Thyroid gland (tissue), 4 donors: ENCODE measurements around the gene TRIM7. TPM values are rescaled to one million over a fixed set of nuclear protein-coding genes. Genes with fewer than 3 reads are reported as not detected.

ENCODE experiments used
- DNase-seq, 2 donors: peaks; one replicate each; pipeline ENCODE4 v3.0.0-alpha.2; 2019
- H3K27ac ChIP-seq, 3 donors: fragments of 200-600 bp; sonication (generic); 1 replicate in 2 of 3; 2 replicates in 1 of 3; pipeline ENCODE4 v1.5.1; 2016 to 2019; ENCODE audit warnings: mild to moderate bottlenecking in 1 of 3, moderate library complexity in 1 of 3
- H3K27me3 ChIP-seq: fragments of 200-600 bp; sonication (generic); one replicate; pipeline ENCODE4 v1.5.1; 2019
- H3K36me3 ChIP-seq, 2 donors: fragments of 200-600 bp; sonication (generic); one replicate each; pipeline ENCODE4 v1.5.1; 2016 to 2019
- H3K4me1 ChIP-seq, 2 donors: fragments of 200-600 bp; sonication (generic); one replicate each; pipeline ENCODE4 v1.5.1; 2017 to 2019
- H3K4me3 ChIP-seq, 3 donors: fragments of 200-600 bp; sonication (generic); replicated peaks in 1 of 3; 1 replicate in 2 of 3; 2 replicates in 1 of 3; pipeline ENCODE4 v1.5.1; 2016; ENCODE audit warnings: mild to moderate bottlenecking in 1 of 3
- H3K9me3 ChIP-seq: fragments of 200-600 bp; sonication (generic); one replicate; pipeline ENCODE4 v1.5.1; 2017
- POLR2A ChIP-seq, 2 donors: fragments of 450-650 bp; IDR thresholded peaks; one replicate each; pipeline ENCODE4 v1.6.1; 2017; ENCODE audit warnings: antibody characterized with exemption in 2 of 2, mild to moderate bottlenecking in 2 of 2, moderate library complexity in 1 of 2
- WGBS, 2 donors: methylation state at CpG; one replicate each; pipeline ENCODE4 v1.1.5; 2017; 5-methylcytosine and 5-hydroxymethylcytosine counted together
- intact Hi-C: fragments of 100-400 bp; cut with DNase I; formaldehyde crosslinking; loops from one replicate; pipeline ENCODE4 v1.15.1; 2023
- total RNA-seq, 4 donors: library from RNA; depleted of rRNA; stranded (reverse); fragments of >200 nt; gene quantifications; one replicate each; pipeline ENCODE4 v1.2.3, GENCODE V29; 2016
- TF ChIP-seq, protein P1 (sequence below), 6 experiments: fragments of 200-600 bp in 3 of 6; fragments of 450-650 bp in 3 of 6; sonication (generic) in 3 of 6; IDR thresholded peaks; one replicate each; pipeline ENCODE4 v1.5.1; 2016 to 2019; ENCODE audit warnings: antibody characterized with exemption in 6 of 6, mild to moderate bottlenecking in 2 of 6, inconsistent platforms in 1 of 6, moderate library complexity in 1 of 6

The TRIM7 gene
- total RNA-seq, 4 donors from 2014 or later: 12.3 to 14.2 (median 13.0) TPM

DNA sequence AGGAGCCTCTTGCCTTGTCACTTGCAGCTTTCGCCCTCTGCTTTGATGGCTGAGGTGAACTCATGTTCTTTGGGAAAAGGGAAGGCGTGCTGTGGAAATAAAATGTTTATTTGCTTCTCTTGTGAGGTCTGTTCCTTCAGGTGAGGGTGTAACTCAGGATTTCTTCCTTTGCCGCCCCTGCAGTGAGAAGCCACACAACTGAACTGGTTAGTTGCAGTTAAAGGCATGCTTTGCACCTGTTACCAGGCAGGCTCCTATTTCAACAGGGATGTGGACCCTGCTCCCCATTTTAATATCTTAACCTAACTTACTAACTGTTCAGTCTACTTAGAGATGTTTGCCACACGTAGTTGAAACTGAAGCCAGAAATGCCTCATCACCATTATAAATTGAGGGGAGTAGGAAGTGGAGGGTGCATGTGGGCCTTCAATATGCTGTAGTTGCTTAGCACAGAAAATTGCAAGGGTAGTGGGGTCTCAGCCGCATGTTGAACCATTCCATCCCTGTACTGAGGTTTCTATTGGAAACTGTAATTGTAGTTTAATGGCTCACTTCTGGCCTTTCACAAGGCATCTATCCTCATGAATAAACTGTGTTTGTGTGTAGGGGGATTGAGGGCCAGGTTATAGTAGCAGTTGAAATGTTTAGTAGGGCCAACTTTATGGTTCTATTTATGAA, 30.8 kb upstream of the TRIM7 start:
- no peaks in the 10 kb centered on the region for H3K9me3 ChIP-seq
- H3K4me3 ChIP-seq: no peak overlapping the region
- TF ChIP-seq, protein P1, sequence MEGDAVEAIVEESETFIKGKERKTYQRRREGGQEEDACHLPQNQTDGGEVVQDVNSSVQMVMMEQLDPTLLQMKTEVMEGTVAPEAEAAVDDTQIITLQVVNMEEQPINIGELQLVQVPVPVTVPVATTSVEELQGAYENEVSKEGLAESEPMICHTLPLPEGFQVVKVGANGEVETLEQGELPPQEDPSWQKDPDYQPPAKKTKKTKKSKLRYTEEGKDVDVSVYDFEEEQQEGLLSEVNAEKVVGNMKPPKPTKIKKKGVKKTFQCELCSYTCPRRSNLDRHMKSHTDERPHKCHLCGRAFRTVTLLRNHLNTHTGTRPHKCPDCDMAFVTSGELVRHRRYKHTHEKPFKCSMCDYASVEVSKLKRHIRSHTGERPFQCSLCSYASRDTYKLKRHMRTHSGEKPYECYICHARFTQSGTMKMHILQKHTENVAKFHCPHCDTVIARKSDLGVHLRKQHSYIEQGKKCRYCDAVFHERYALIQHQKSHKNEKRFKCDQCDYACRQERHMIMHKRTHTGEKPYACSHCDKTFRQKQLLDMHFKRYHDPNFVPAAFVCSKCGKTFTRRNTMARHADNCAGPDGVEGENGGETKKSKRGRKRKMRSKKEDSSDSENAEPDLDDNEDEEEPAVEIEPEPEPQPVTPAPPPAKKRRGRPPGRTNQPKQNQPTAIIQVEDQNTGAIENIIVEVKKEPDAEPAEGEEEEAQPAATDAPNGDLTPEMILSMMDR (IDR thresholded peaks at IDR 0.05): no peak
- TF ChIP-seq POLR2A (IDR thresholded peaks at IDR 0.05): no peak
- peaks cover 75 to 89% of the 10 kb centered on the region in 2 donors for H3K36me3 ChIP-seq
- intact Hi-C loops: no loop called here
- 75 to 91% methylated on average over 4 to 5 of the region's 5 CpGs for WGBS, 2 donors
- no peaks in the 10 kb centered on the region for H3K4me1 ChIP-seq
- no peak for DNase-seq
- no peaks in the 10 kb centered on the region for H3K27me3 ChIP-seq
- no peak overlapping the region for H3K27ac ChIP-seq

DNA sequence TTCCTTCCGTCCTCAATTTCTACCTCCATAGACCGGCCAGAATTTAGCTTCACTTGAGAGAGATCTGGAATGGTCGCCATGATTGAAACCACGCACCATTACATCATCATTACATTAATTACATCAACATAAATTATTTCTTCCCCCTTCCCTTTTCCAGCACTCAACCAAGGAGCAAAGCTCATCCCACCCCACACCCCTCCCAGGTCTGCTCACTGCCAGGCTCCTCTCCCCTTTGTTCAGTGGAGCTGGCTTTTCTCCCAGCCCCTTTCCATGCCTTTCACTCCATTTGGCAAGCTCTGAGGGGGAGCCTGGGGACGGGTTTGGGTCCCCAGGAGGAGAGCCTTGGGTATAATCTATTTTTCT, 30.3 kb upstream of the TRIM7 start:
- Histone ChIP-seq H3K4me1 (no peaks in the 10 kb centered on the region), H3K36me3 (peaks cover 70 to 87% of the 10 kb centered on the region in 2 donors), H3K27me3 (no peaks in the 10 kb centered on the region), H3K9me3 (no peaks in the 10 kb centered on the region), H3K27ac (no peak overlapping the region), H3K4me3 (no peak overlapping the region)
- no peak for TF ChIP-seq POLR2A (IDR thresholded peaks at IDR 0.05)
- TF ChIP-seq, protein P1 (IDR thresholded peaks at IDR 0.05): no peak
- WGBS, 2 donors: 86 to 89% methylated on average over 5 of the region's 5 CpGs
- intact Hi-C loops: no loop called here
- DNase-seq: no peak

DNA sequence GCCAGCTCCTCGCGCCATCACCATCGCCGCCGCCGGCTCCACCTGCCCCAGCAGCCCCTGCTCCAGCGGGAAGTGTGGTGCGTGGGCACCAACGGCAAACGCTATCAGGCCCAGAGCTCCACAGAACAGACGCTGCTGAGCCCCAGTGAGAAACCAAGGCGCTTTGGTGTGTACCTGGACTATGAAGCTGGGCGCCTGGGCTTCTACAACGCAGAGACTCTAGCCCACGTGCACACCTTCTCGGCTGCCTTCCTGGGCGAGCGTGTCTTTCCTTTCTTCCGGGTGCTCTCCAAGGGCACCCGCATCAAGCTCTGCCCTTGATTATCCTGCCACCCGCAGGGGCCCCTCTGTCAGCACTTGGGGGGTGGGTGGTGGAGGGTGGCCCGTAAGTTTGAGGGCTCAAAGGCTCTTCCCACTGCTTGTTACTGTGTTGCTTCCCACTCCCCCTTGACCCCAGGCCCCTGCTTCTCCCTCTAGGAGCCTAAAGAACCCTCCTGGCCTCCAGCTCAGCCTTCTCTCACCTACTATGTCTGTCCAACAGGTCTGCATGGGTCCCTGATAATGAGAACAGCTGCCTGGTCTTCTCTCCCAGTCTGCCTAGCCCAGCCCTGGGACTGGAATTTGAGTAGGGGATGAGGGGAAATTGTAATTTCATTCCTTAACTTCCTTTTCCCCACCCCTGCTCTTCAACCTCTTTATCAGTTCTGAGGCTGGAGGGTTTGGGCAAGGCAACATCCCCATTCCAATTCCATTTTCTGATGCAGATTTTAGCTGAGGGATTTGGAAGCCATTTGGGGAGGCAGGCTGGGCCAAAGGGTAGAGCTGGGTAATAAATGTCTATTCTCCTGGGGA, 29.7 kb upstream of the TRIM7 start:
- H3K9me3 ChIP-seq: no peaks in the 10 kb centered on the region
- no peak for DNase-seq
- WGBS, 2 donors: 89 to 94% methylated on average over 12 to 18 of the region's 22 CpGs
- H3K36me3 ChIP-seq: peaks cover 63 to 81% of the 10 kb centered on the region in 2 donors
- no peak overlapping the region for H3K27ac ChIP-seq
- intact Hi-C loops: no loop called here
- no peaks in the 10 kb centered on the region for H3K4me1 ChIP-seq
- no peak for TF ChIP-seq POLR2A (IDR thresholded peaks at IDR 0.05)
- TF ChIP-seq, protein P1 (IDR thresholded peaks at IDR 0.05): no peak
- no peaks in the 10 kb centered on the region for H3K27me3 ChIP-seq
- no peak overlapping the region for H3K4me3 ChIP-seq

DNA sequence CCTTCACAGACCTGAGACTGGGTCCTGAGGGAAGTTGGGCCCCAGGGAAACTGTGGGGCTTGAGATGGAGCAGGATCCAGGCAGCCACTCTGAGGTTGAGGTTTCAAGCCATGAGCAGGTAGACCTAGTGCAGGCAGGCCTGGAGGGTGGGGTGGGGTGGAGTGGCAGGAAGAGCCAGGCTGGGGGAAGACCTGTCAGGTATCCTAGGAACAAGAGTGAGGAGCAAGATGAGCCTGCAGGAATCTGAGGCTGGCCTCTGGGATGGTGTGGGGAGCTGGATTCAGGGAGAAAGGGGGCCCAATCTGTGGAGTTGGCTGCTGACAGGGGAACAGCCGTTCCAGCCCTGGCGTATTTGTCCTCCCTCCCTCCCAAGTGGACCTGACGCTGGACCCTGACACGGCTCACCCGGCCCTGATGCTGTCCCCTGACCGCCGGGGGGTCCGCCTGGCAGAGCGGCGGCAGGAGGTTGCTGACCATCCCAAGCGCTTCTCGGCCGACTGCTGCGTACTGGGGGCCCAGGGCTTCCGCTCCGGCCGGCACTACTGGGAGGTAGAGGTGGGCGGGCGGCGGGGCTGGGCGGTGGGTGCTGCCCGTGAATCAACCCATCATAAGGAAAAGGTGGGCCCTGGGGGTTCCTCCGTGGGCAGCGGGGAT, 28.9 kb upstream of the TRIM7 start:
- Histone ChIP-seq H3K36me3 (peaks cover 56 to 73% of the 10 kb centered on the region in 2 donors), H3K9me3 (no peaks in the 10 kb centered on the region), H3K27me3 (no peaks in the 10 kb centered on the region), H3K4me1 (no peaks in the 10 kb centered on the region), H3K4me3 (no peak overlapping the region), H3K27ac (no peak overlapping the region)
- DNase-seq: no peak
- WGBS, 2 donors: 80 to 95% methylated on average over 1 to 20 of the region's 24 CpGs
- intact Hi-C loops: no loop called here
- TF ChIP-seq, protein P1 (IDR thresholded peaks at IDR 0.05): no peak
- no peak for TF ChIP-seq POLR2A (IDR thresholded peaks at IDR 0.05)
